Lower leg skin (tissue), 4 donors: ENCODE data around the gene TSSK6. TPM values are rescaled to one million over a fixed set of nuclear protein-coding genes. Genes with fewer than 3 reads are reported as not detected.

Source experiments
- DNase-seq, 2 donors: peaks; one replicate each; pipeline ENCODE4 v3.0.0-alpha.2; 2019; ENCODE audit warnings: low spot score in 2 of 2
- H3K4me3 ChIP-seq: fragments of 200-600 bp; sonication (generic); 2 replicates; pipeline ENCODE4 v1.5.1; 2017; ENCODE audit warnings: mild to moderate bottlenecking, low read depth; ENCODE audit not compliant: poor library complexity, severe bottlenecking
- CTCF ChIP-seq, 3 donors: fragments of 450-650 bp; IDR thresholded peaks; one replicate each; pipeline ENCODE4 v1.5.1; 2016; ENCODE audit warnings: antibody characterized with exemption in 3 of 3, mild to moderate bottlenecking in 3 of 3, moderate library complexity in 2 of 3
- POLR2A ChIP-seq, 2 donors: fragments of 450-650 bp; IDR thresholded peaks; one replicate each; pipeline ENCODE4 v1.6.1; 2016 to 2017; ENCODE audit warnings: antibody characterized with exemption in 2 of 2, mild to moderate bottlenecking in 1 of 2, moderate library complexity in 1 of 2
- WGBS, 2 donors: methylation state at CpG; one replicate each; pipeline ENCODE4 v1.1.5; 2018; 5-methylcytosine and 5-hydroxymethylcytosine counted together
- intact Hi-C: fragments of 100-400 bp; cut with DNase I; formaldehyde crosslinking; loops from one replicate; pipeline ENCODE4 v1.15.0; 2023; ENCODE audit warnings: low total_unique reads
- total RNA-seq, 4 donors: library from RNA; depleted of rRNA; stranded (reverse); fragments of >200 nt; gene quantifications; one replicate each; pipeline ENCODE4 v1.1.0, GENCODE V29; 2016

TSSK6 gene
- total RNA-seq, 4 donors from 2014 or later, result 4.0 to 8.9 (median 6.7) TPM

GRCh38 chr19:19543640-19544039 is 28.3 kb upstream of the TSSK6 start:
- 90 to 92% methylated on average over 13 to 19 of the region's 19 CpGs for WGBS, 2 donors
- TF ChIP-seq CTCF (IDR thresholded peaks at IDR 0.05) (no peak), POLR2A (IDR thresholded peaks at IDR 0.05) (no peak)
- no peak overlapping the region for H3K4me3 ChIP-seq
- DNase-seq, result no peak
- intact Hi-C loops, result no loop called here

GRCh38 chr19:19543101-19543500 is 27.8 kb upstream of the TSSK6 start:
- 92 to 97% methylated on average over 4 to 12 of the region's 13 CpGs for WGBS, 2 donors
- DNase-seq, result no peak
- intact Hi-C loops, result no loop called here
- no peak overlapping the region for H3K4me3 ChIP-seq
- TF ChIP-seq POLR2A (IDR thresholded peaks at IDR 0.05) (no peak), CTCF (IDR thresholded peaks at IDR 0.05) (no peak)

GRCh38 chr19:19542507-19542906 is 27.2 kb upstream of the TSSK6 start:
- no peak for TF ChIP-seq CTCF (IDR thresholded peaks at IDR 0.05)
- TF ChIP-seq POLR2A (IDR thresholded peaks at IDR 0.05), result no peak
- intact Hi-C loops, result no loop called here
- DNase-seq, result no peak

DNA sequence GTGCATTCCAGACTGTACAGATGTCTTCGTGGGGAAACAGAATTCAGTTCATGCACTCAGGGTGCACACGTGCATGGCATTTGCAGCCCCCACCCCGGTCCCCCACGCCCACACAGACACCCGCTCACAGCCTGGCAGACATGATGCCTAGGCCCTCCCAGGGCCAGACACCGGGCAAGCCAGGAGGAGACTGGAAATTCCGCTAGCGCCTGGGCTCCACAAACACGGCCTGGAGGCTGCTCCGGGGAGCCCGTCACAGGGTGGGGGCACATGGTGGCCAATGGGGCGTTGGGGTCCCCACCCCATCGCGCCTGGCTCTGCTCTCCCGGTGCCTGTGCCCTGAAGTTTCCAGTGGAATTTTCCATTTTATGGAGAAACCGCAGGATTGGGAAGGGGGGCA is 26.3 kb upstream of the TSSK6 start:
- intact Hi-C loops, result no loop called here
- 46 to 47% methylated on average over 12 to 16 of the region's 16 CpGs for WGBS, 2 donors

More at GRCh38 chr19:19542507-19542906, 27.2 kb upstream of the TSSK6 start:
- WGBS, 2 donors, result 74 to 80% methylated on average over 7 to 12 of the region's 12 CpGs
- no peak overlapping the region for H3K4me3 ChIP-seq

GRCh38 chr19:19540715-19541515 is 25.6 kb upstream of the TSSK6 start:
- WGBS, 2 donors, result 2 to 4% methylated on average over 27 to 45 of the region's 45 CpGs
- TF ChIP-seq POLR2A (IDR thresholded peaks at IDR 0.05) (no peak), CTCF (IDR thresholded peaks at IDR 0.05) (no peak)
- no peak for DNase-seq
- no peak overlapping the region for H3K4me3 ChIP-seq
- intact Hi-C loops, result no loop called here

More for the DNA sequence above, 26.3 kb upstream of the TSSK6 start:
- TF ChIP-seq CTCF (IDR thresholded peaks at IDR 0.05), result no peak
- TF ChIP-seq POLR2A (IDR thresholded peaks at IDR 0.05), result no peak
- H3K4me3 ChIP-seq, result no peak overlapping the region
- no peak for DNase-seq
